Measurements from ENCODE around the gene IL13.

DNA sequence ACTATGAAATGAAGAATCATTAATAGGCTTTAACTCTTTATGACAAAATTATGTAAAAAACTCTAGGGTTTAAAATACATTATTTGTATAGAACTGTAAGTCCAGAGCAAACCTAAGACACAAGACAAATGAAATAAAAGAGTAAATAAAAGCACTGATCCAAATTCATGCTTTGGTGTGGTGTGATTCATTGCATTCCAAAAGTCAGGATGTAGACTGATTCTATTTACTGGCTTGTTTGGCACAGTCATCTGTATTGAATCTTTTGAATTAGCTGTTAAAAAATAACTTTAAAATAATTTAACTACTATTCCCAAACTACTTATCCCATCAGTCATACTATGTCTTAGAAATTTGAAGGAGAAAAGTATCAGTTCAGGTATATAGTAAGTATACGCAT is 46.9 kb downstream of the IL13 start:
- no peak for TF ChIP-seq EZH2 (IDR thresholded peaks at IDR 0.05)
- TF ChIP-seq, protein P1, sequence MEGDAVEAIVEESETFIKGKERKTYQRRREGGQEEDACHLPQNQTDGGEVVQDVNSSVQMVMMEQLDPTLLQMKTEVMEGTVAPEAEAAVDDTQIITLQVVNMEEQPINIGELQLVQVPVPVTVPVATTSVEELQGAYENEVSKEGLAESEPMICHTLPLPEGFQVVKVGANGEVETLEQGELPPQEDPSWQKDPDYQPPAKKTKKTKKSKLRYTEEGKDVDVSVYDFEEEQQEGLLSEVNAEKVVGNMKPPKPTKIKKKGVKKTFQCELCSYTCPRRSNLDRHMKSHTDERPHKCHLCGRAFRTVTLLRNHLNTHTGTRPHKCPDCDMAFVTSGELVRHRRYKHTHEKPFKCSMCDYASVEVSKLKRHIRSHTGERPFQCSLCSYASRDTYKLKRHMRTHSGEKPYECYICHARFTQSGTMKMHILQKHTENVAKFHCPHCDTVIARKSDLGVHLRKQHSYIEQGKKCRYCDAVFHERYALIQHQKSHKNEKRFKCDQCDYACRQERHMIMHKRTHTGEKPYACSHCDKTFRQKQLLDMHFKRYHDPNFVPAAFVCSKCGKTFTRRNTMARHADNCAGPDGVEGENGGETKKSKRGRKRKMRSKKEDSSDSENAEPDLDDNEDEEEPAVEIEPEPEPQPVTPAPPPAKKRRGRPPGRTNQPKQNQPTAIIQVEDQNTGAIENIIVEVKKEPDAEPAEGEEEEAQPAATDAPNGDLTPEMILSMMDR (IDR thresholded peaks at IDR 0.05) = no peak

Data from neural progenitor cell (in vitro differentiated cells).